A549 (cell line): ENCODE measurements around the gene CD5L. TPM values are rescaled to one million over a fixed set of nuclear protein-coding genes. Genes with fewer than 3 reads are reported as not detected.

Source experiments
- ATAC-seq, 2 experiments: fragments of 200-7000 bp in 1 of 2; fragments of >200 bp in 1 of 2; cut with Nextera tagmentation in 1 of 2; cut with Tn5 transposase in 1 of 2; 3 replicates each; pipeline versions ENCODE4 v1.8.0 to v1.9.1; 2018 to 2020; ENCODE audit warnings: mild to moderate bottlenecking in 1 of 2, moderate library complexity in 1 of 2
- CTCF ChIA-PET: fragments of 300-600 bp; sonication (Branson Sonifier 250); formaldehyde crosslinking; extraction: SDS; loops from one replicate; lab custom pipeline; 2021; ENCODE audit warnings: antibody characterized with exemption, inconsistent platforms; lab: Yijun Ruan, JAX
- POLR2A ChIA-PET: fragments of 350-600 bp; formaldehyde crosslinking; extraction: SDS; loops from one replicate; lab custom pipeline; 2021; ENCODE audit warnings: antibody characterized with exemption, inconsistent platforms; lab: Yijun Ruan, JAX
- DNase-seq, 2 experiments: peaks; one replicate each; pipeline versions ENCODE4 v3.0.0 to v3.0.0-alpha.2; 2011 to 2016; ENCODE audit warnings: low read depth in 1 of 2, low spot score in 1 of 2
- FAIRE-seq: peaks from 2 replicates; lab custom pipeline; 2011; peaks lifted over from hg19 to GRCh38; lab: Jason Lieb, UNC
- H3K27ac ChIP-seq, 2 experiments: fragments of >200 bp; sonication (Bioruptor Twin); formaldehyde crosslinking; 3 replicates each; pipeline ENCODE4 v1.5.1; 2016 to 2017
- H3K4me1 ChIP-seq: fragments of >200 bp; sonication (Bioruptor Twin); formaldehyde crosslinking; 3 replicates; pipeline ENCODE4 v1.6.1; 2016
- H3K4me2 ChIP-seq: fragments of >200 bp; sonication (Bioruptor Twin); formaldehyde crosslinking; 3 replicates; pipeline ENCODE4 v1.6.1; 2016
- H3K4me3 ChIP-seq: fragments of >200 bp; sonication (Bioruptor Twin); formaldehyde crosslinking; 3 replicates; pipeline ENCODE4 v1.5.1; 2016
- H3K9me3 ChIP-seq: fragments of >200 bp; sonication (Bioruptor Twin); formaldehyde crosslinking; 3 replicates; pipeline ENCODE4 v1.6.1; 2016
- KDM1A ChIP-seq: fragments of 200-600 bp; sonication (generic); IDR thresholded peaks from 2 replicates; pipeline ENCODE4 v1.6.1; 2016; ENCODE audit warnings: low read depth, mild to moderate bottlenecking
- WGBS: methylation state at CpG from one replicate; pipeline ENCODE4 v1.1.6; 2017; ENCODE audit errors: missing lambda C conversion rate; 5-methylcytosine and 5-hydroxymethylcytosine counted together
- polyA plus RNA-seq, 4 experiments: library from polyadenylated mRNA; depleted of rRNA in 3 of 4; stranded (reverse); fragments of >200 nt; fragmentation: RNase III in 1 of 4; extraction: RNeasy Plus Mini Kit Qiagen cat#74134 plus additional on column Dnase treatment in 1 of 4; gene quantifications; 2 replicates in 3 of 4; 3 replicates in 1 of 4; pipeline ENCODE4 v1.2.3, GENCODE V29; 2011 to 2017
- small RNA-seq, 6 experiments: library from RNA; depleted of rRNA; stranded (forward); fragments of <200 nt; gene quantifications; one replicate each; pipeline ENCODE3, GENCODE V24; 2012
- TF ChIP-seq, protein P1 (sequence below): IDR thresholded peaks from 2 replicates; pipeline ENCODE4 v1.6.1; 2012

The CD5L gene
- polyA plus RNA-seq, 2 of the 4 experiments (the other 2 are of a cell fraction), result not detected

DNA sequence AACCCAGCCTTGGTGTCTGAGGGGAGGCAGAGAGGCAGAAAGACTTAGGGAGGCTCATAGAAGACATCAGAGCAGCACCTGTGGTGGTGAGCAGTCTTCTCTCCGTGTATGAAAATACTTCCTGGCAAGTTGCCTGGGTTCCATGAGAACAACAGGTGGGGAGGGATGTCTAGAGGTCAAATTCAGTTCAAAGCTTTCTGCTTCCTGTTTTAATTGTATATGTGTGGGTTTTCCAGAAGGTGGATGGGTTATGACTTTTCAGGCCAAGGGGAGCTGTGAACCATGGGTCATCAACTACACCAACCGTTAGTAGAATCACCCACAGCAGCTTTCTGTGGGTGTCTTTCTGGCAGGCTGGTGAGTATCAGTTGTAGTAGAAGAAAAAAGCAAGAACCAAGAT, 60.6 kb downstream of the CD5L start:
- Histone ChIP-seq H3K4me1 (no peaks in the 10 kb centered on the region), H3K9me3 (no peaks in the 10 kb centered on the region), H3K4me3 (no peak overlapping the region), H3K4me2 (no peak overlapping the region), H3K27ac (no peak overlapping the region)
- FAIRE-seq (no peak), ATAC-seq (no peak), DNase-seq (no peak)
- ChIA-PET CTCF (no interaction called here), POLR2A (no interaction called here)
- WGBS, result 2% methylated on average over 2 of the region's 2 CpGs
- TF ChIP-seq, protein P1, sequence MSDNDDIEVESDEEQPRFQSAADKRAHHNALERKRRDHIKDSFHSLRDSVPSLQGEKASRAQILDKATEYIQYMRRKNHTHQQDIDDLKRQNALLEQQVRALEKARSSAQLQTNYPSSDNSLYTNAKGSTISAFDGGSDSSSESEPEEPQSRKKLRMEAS, result no peak
- TF ChIP-seq KDM1A, result no peak

Small RNAs within 50 kb of the gene (small RNA-seq; reads per million reads assigned to genes)
- 0 reads per million in 6 experiments for gene MRPS21P2

Other genes starting within 250 kb of the CD5L start
- gene FCRL4, start 243.7 kb downstream of the CD5L start, polyA plus RNA-seq (2011; rRNA removed), result not detected in 2 replicates
- gene FCRL4, start 243.7 kb downstream of the CD5L start, polyA plus RNA-seq (2017; fragmentation: RNase III; extraction: RNeasy Plus Mini Kit Qiagen cat#74134 plus additional on column Dnase treatment), result not detected in 3 replicates
- gene FCRL3, start 141.0 kb downstream of the CD5L start, polyA plus RNA-seq (2011; rRNA removed), result 0.01 TPM in 1 of 2 replicates, not detected in the other
- not detected in 3 replicates for gene FCRL3, start 141.0 kb downstream of the CD5L start, polyA plus RNA-seq (2017; fragmentation: RNase III; extraction: RNeasy Plus Mini Kit Qiagen cat#74134 plus additional on column Dnase treatment)
- not detected in 2 replicates for gene FCRL2, start 64.7 kb downstream of the CD5L start, polyA plus RNA-seq (2011; rRNA removed)
- gene FCRL2, start 64.7 kb downstream of the CD5L start, polyA plus RNA-seq (2017; fragmentation: RNase III; extraction: RNeasy Plus Mini Kit Qiagen cat#74134 plus additional on column Dnase treatment), result not detected in 3 replicates
- gene FCRL1, start 21.7 kb downstream of the CD5L start, polyA plus RNA-seq (2011; rRNA removed), result not detected in 2 replicates
- not detected in 3 replicates for gene FCRL1, start 21.7 kb downstream of the CD5L start, polyA plus RNA-seq (2017; fragmentation: RNase III; extraction: RNeasy Plus Mini Kit Qiagen cat#74134 plus additional on column Dnase treatment)
- gene KIRREL1, start 151.8 kb upstream of the CD5L start, polyA plus RNA-seq (2011; rRNA removed), result 18.7 and 26.2 TPM in 2 replicates
- gene KIRREL1, start 151.8 kb upstream of the CD5L start, polyA plus RNA-seq (2017; fragmentation: RNase III; extraction: RNeasy Plus Mini Kit Qiagen cat#74134 plus additional on column Dnase treatment), result 41.3 to 43.8 TPM (median 41.3 TPM) in 3 replicates